HTR-8/SVneo (cell line): ENCODE data around the gene TRIM44.
A peak's percentile ranks its signal among the peaks of the same experiment; 100 is the strongest.
"Not testable (repeated sequence)": the region's sequence is repeated elsewhere in the genome, so short reads cannot be mapped to it uniquely, and the experiment has no call there.

Experiments used
- DNase-seq: peaks from one replicate; pipeline ENCODE4 v3.0.0; 2011; ENCODE audit warnings: low spot score, mixed read lengths; ENCODE audit not compliant: insufficient read length
- FAIRE-seq: peaks from 2 replicates; lab custom pipeline; 2011; peaks lifted over from hg19 to GRCh38; lab: Jason Lieb, UNC

Gene TRIM44

DNA sequence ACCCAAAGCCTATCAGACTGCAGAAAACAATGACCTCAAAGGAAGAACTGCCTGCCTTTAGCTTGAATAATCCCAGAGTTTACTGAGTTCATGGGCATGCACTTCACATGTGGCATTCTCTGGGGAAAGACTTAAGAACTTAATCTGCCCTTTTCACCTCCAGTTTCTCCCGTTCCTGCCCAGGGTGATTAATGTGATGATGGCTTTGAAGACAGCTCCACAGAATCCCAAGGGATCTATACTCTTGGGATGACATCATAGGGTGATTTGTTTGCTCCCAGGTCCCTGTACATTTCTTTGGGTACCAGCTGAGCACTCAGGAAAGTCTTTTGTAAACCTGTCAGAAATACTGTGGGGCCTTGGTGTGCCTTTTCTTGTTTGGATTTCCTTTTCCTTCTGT, 30.3 kb upstream of the TRIM44 start:
- DNase-seq: no peak
- no peak for FAIRE-seq

DNA sequence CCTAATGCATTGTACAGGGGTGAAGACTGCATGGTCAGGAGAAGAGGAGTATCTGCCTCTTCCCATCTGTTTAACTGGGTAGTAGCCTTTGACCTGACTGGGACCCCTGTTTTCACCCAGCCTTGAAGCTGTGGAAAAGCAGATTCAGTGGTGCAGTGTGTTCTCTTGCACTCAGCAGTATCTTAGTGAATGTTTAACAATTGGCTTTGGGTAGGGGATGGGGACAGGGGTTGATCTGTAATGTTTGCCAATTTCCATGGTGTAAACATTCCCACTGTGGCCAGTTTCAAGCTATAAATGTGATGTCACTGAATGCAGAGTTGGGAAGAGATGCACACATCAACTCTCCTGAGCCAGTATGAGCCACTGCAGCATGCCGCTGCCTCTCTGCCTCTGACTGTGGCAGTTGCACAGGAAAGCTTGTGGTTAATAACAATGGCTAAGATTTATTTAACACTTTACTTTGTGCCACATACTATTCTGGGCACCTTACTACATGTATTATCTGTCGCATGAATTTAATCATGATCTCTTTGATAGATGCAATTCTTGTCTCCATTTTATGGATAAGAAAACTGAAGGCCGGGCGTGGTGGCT, 28.6 kb upstream of the TRIM44 start:
- DNase-seq: no peak
- FAIRE-seq: no peak

DNA sequence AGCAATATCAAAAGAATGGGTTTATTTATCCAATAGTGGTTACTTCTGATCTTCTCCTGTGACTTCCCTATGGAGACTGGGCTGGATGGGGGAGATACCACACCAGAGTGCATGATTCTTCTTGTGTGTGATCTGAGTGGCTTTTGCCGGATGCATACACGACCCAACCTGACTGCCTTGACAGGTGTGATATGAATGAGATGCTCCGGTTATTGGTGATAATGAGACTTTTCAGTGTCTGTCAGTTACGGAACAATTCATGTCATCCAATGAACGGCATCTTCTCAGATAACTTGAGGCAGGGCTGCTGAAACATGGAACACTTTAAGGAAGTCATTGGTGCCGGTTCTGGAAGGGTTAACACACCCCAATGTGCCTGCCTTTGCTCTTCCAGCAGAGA, 26.6 kb upstream of the TRIM44 start:
- FAIRE-seq: no peak
- DNase-seq: no peak

DNA sequence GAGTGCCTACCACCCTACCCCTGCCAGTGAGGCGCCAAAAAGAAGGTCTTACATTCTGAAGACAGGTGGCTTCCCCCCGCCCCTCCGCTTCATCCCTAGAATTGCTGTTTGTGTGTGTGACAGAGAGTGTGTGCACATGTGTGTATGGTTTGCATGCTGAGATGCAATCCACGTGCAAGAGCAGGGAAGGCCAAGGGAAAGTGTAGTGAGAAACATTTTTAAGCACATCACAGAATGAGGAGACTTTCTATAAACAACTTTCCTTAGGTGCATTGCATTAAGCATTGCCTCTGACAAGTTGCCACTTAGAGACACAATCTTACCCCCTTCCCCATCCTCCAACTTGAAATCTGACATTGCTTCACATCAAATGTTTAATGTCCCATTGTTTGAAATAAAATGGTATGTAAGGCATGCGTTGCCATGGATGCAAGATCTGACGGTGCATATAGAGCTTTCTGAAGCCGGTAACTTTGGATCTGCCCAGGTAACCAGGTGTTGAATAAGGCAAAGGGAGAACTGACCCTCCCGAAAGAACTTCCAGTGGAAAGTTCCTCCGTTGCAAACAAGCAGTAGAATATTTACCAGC, 22.9 kb upstream of the TRIM44 start:
- FAIRE-seq (peak; percentile 48), DNase-seq (no peak)

DNA sequence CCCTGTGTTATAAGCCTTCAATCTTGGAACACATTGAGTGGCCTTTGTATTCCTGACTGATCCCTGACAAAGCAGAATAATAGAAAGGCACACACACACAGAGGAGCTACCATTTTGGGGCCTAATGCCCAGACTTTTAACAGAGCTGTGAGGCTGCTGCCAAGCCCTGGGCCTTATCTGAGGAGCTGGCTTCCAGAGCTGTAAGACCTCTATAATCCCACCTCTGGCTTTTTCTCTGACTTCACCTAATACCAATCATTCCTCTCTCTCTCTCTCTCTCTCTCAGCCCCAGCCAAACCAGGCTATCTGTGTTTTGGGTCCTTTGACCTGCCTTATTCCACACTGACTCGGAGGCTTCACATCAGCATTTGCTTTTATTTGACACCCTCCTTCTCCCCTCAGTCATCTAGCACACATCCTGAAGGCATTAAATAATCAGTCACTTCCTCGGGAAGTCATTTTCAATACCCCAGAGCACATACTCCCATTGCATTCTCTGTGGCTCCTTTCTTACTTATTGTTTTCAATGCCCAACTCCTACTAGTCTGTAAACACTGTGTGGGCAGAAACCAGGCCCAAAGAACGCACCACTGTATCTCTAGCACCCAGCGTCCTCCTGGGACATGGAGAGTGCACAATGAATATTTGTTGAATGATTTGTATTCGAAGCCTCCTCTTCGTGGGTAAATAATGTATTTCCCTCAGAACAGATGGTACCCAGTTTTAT, 21.2 kb upstream of the TRIM44 start:
- DNase-seq (no peak), FAIRE-seq (no peak)

DNA sequence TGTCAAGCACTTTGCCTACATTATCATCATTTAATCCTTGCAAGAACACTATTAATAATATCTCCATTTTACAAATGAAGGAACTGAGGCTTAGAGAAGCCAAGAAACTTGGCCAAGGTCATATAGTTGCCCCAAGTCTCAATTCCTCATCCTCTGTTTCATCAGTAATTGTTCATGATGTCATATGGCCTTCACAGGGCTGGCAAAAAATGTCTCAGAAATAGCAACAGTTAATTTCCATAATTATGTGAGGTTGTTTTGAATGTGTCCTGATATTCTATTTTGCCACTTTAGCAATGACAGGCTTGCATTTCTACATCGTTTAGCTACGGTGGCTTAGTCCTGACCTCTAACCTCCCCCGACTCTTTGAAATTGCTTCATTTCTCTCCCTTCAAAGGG, 20.6 kb upstream of the TRIM44 start:
- no peak for DNase-seq
- no peak for FAIRE-seq

DNA sequence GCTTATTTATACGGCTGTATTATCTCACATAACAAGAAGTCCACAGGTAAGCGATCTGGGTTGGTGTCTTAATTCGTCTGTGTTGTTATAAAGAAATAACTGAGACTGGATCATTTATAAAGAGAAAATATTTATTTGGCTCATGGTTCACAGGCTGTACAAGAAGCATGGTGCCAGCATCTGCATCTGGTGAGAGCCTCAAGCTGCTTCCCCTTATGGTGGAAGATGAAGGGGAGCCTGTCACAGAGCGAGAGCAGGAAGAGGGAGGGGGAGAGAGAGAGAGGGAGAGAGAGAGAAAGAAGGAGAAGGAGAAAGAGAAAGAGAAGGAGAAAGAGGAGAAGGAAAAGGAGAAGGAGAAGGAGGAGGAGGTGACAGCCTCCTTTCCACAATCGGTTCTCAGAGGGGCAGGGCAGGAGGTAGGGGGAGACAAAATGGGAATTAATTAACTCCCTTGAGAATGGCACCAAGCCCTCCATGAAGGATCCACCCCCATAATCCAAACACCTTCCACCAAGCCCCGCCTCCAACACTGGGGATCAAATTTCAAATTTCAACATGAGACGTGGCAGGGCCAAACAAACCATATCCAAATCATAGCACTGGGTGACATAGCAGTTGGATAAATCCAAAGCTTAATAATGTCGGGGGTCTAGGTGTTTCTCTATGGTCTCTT, 15.0 kb upstream of the TRIM44 start:
- FAIRE-seq: no peak
- no peak for DNase-seq

DNA sequence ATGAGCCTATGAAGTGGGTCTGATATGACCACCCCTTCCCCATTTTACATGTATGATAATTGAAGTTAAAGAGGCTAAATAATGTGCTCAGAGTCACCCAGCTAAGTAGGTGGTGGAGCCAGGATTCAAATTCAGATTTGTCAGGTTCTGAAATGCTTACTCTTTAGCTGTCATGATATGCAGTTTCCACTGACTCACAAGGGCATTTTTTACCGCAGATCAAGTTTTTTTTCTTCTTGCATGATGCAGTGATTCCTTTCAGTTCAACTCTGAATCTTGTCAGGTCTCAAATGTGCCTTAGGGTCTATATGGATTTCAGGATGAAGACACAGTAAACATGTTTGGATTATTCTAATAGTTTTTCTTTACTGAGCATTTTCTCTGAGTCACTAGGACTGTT, 12.6 kb upstream of the TRIM44 start:
- no peak for DNase-seq
- no peak for FAIRE-seq

DNA sequence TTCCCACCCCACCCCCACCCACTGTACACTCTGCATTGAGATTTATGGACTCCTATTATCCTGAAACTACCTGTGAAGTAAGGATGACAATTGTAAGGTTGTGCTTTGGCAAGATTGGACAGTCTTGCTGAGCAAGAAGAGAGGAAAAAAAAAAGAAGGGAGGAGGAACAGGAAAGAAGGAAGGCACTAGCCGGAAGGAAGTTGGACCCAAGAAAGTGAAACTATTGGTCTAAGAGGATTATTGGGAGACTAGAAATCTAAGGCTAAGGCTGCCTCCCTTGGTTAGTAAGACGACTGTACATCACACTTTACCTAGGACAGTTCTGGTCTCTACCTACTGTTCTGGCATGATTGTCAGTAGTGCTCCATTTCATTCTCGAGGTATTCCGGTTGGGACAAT, 12.1 kb upstream of the TRIM44 start:
- DNase-seq: no peak
- FAIRE-seq: no peak

DNA sequence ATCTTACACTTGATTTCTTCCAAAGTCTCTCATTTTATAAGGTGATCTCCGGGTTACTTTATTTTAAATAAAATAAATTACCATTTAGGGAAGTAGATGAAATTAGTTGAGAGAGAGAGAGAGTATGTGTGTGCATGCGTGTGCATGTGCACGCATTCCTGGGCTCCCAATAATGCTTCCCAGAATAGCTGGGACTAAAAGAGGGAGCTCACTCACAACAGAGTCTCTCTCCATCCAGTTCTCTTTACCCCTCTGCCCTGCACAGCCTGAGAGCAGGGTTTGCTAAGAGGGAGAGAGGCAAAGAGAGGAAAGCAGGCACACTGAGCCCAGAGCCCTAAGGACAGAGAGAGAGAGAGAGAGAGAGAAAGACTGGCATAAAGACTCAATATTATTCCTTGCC, 11.3 kb upstream of the TRIM44 start:
- no peak for DNase-seq
- FAIRE-seq: no peak

DNA sequence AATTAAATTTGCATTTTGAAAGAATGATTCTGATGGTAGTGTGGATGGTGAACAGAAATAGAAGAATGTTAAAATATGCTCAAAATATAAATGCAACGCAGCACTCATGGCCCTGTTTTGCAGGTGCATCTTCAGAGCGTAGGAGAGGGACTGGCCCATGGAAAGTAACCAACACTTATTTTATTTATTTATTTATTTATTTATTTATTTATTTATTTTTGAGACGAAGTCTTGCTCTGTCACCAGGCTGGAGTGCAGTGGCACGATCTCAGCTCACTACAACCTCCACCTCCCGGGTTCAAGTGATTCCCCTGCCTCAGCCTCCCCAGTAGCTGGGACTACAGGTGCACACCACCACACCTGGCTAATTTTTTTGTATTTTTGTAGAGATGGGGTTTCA, 9.8 kb upstream of the TRIM44 start:
- DNase-seq, FAIRE-seq: not testable (repeated sequence)

DNA sequence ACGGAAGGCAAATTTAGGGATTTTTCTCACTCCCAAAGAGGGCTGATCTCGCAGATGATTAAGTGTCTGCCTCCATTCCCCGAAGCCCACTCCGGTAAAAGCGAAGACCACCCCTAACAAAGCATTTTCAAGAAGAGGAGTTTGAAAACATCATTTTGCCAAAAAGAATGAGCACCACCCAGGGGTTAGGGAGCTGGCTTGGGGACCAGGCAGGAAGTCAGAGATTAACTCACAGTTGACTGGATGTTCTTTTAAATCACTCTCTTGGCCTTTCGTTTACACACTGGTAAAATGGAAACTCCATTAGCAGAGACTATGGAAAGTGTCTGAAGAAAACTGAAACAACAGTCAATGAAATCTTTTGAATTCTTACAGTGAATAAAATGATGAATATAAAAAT, 7.9 kb upstream of the TRIM44 start:
- FAIRE-seq (no peak), DNase-seq (no peak)

DNA sequence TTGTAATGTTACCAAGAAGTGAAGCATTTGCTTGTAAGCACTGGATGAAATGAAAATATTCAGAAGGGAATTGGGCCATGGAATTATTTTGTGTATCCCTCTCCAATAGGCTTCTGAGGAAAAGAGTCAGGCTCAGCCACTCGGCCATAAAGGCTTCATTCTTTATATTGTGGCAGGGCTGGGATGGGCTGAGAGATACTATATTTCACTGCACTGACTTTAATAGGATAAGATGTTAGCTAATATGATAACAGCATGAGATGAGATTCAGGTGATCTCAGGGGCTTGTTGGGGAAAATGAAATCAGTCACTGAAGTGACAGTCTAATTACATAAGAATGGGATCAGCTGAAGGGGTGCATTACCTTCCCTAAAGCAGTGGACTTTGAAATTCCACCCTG, 7.3 kb upstream of the TRIM44 start:
- DNase-seq: no peak
- no peak for FAIRE-seq

DNA sequence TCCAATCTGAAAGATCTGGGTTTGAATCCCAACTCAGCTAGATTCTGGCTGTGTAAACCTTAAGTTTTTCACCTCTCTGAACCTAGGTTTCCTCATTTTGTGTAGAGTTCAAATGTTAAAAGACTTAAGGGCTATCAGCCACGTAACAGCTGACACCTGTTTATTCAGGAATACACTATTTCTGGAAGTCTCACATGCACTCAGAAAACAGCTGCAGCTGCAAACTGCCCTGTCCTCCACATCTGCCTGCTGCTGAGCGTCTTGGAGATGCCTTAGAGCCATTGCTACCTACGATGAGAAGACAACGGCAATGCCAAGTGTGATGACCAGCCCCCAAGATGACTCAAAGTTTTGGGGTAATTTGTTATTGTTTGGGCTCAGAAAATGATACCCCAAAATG, 6.7 kb upstream of the TRIM44 start:
- no peak for DNase-seq
- no peak for FAIRE-seq

DNA sequence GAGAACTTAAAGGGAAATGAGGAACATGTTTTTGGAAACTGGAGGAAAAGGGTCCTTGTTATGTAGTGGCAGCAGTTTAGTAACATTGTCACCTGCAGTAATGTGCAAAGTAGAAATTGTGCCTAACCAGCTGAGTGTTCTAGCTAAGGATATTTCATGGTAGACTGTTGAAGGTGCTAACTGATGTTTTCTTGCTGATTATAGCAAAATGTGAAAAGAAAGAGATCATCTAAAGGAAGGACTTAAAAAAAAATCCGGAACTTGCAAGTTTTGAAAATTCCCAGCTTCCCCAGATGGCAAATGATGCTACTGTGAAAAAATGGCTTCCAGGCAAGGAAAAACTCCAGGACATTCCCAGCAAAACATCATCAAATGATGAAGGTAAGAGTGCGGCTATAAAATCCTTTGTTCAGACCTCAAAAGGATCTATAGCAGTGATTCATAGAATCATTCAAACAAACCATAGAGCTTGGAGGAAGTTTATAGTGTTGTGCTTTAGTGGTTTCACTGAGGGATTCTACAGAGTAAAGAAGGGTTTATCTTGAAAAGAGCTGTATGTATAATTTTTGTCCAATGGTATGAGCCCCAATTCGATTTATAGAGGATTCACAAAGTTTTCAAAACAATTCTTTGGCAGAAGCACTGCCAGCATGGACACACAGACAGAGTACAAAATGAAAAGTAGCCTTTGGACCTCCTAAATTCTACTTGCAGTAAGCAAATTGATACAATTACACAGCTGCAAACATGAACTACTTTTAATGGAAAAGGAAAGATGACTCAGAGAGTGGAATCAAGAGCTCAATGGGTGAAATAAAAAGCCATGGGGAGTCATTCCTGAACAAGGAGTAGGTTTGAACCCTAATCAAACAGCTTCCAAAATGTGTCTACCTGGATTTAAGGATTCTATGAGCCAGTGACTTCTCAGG, 4.3 kb upstream of the TRIM44 start:
- no peak for FAIRE-seq
- DNase-seq: no peak

DNA sequence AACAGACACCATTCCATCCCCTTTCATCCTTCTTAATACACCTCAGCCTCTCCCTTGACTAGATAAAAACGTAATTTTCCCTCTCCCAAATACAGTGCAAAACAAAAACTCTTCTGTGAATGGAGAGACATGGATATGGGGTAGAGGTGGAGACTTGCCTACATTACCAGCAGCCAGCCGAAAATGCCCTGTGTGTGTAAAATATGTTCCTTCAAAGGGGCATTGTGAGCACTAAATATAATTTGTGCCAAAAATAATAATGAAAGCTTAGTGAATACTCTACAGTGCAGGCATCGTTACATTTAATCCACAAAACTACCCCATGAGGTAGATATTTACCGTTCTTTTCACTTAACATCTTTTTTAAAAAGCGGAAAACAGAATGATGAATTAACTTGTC, 1.0 kb upstream of the TRIM44 start:
- FAIRE-seq: no peak
- DNase-seq: no peak

DNA sequence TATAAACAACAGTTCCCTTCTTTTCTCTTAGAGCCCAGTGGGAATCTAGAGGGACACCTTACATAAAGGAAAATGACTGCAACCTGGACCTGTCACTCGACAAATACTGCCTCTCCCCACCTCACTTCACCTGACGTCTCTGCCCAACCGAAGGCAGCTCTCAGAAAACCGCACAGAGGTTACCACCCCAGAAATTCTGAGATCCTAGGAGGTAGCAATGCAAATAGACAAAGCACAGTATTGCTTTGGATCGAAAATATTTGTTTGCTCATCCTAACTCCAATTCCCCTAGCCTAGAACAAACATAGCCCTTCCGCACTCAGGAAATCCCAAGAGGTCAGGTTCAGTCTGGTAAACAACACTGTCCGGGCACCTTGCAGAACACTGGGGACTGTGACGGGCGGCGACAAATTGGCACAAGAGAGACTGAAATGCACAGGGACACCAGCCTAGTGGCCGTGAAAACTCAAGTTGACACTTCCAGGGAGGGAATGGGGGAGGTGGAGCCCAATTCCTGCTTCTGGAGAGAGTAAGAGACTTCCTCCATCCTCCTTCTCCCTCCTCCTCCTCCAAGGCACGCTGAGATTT, 420 bp upstream of the TRIM44 start:
- FAIRE-seq (no peak), DNase-seq (no peak)

DNA sequence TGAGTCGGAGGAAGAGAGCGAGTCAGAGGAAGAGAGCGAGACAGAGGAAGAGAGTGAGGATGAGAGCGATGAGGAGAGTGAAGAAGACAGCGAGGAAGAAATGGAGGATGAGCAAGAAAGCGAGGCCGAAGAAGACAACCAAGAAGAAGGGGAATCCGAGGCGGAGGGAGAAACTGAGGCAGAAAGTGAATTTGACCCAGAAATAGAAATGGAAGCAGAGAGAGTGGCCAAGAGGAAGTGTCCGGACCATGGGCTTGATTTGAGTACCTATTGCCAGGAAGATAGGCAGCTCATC, 780 bp downstream of the TRIM44 start:
- FAIRE-seq (no peak), DNase-seq (no peak)

DNA sequence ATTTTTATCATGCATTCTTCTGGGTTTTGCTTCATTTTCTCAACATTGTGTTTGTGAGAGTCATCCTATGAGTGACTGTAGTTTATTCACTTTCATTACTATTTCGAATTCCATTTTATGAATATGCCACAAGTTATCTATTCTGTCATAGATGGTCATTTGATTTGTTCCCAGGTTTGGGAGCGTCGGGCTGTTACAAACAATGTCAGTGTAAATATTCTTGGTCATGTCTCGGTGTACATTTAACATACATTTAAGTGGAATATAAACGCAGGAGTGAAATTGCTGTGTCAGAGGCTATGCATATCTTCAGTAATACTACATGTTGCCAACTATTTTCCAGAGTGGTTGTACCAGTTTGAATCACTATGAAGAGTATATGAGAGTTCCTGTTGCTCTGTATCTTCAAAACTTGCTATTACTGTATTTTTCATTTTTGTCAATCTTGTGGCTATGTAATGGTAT, 2.4 kb downstream of the TRIM44 start:
- no peak for DNase-seq
- no peak for FAIRE-seq

DNA sequence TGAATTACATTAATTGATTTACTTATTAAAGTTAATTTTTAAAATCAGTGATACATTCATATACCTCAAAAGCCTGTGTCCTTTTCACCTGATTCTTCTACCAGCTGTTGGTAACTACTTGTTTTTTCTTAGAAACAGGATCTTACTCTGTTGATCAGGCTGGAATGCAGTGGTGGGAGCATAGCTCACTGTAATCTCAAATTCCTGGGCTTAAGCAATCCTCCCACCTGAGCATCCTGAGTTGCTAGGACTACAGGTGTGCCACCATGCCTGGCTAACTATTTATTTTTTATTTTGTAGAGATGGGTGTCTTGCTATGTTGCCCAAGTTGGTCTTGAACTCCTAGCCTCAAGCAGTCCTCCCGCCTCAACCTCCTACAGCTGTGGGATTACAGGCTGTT, 4.7 kb downstream of the TRIM44 start:
- FAIRE-seq (no peak), DNase-seq (no peak)
